Ureter (tissue), 1 donor: ENCODE measurements around the gene IPO7. TPM values are rescaled to one million over a fixed set of nuclear protein-coding genes. Genes with fewer than 3 reads are reported as not detected.

Experiments used
- DNase-seq: peaks from one replicate; pipeline ENCODE4 v3.0.0-alpha.2; 2020; ENCODE audit warnings: low spot score
- total RNA-seq: library from RNA; stranded (reverse); gene quantifications from one replicate; pipeline ENCODE4 v1.2.4, GENCODE V29; 2023
- donor health status: DM: yes; HTN: yes; CAD: no.

IPO7 gene
- total RNA-seq, 1 donor from 2014 or later: 124 TPM

- no peak for DNase-seq
Measured at GRCh38 chr11:9490376-9490775, 105.9 kb downstream of the IPO7 start.

- DNase-seq: no peak
Measured at GRCh38 chr11:9493492-9493891, 109.0 kb downstream of the IPO7 start.

- DNase-seq: no peak
Measured at GRCh38 chr11:9494316-9494715, 109.9 kb downstream of the IPO7 start.

- no peak for DNase-seq
Measured at GRCh38 chr11:9495803-9496514, 111.5 kb downstream of the IPO7 start.

Other genes starting within 250 kb of the IPO7 start
- 75.0 TPM for gene DENND5A, start 119.3 kb upstream of the IPO7 start, total RNA-seq
- 37.0 TPM for gene TMEM41B, start 70.1 kb upstream of the IPO7 start, total RNA-seq
- gene ZNF143, start 76.4 kb downstream of the IPO7 start, total RNA-seq: 19.9 TPM
- 65.3 TPM for gene WEE1, start 189.0 kb downstream of the IPO7 start, total RNA-seq